HepG2 (cell line): ENCODE data around the gene SNX22. TPM values are rescaled to one million over a fixed set of nuclear protein-coding genes. Genes with fewer than 3 reads are reported as not detected.
A peak's percentile ranks its signal among the peaks of the same experiment; 100 is the strongest.

Source experiments
- ATAC-seq: fragments of 200-7000 bp; cut with Tn5 transposase; 3 replicates; pipeline ENCODE4 v1.9.1; 2020; ENCODE audit warnings: mild to moderate bottlenecking, moderate library complexity
- BruUV-seq: library from RNA; stranded (reverse); fragments of 400-500 nt; replicated peaks from 2 replicates; lab custom pipeline; 2021; lab: Mats Ljungman, UMichigan
- CTCF ChIA-PET: fragments of 300-600 bp; formaldehyde crosslinking; extraction: SDS; loops from one replicate; lab custom pipeline; 2021; ENCODE audit warnings: low total read pairs, inconsistent platforms, low intra/inter-chr PET ratio; lab: Yijun Ruan, JAX
- POLR2A ChIA-PET: fragments of 350-600 bp; sonication (Branson Sonifier 250); formaldehyde crosslinking; loops from one replicate; lab custom pipeline; 2020; ENCODE audit warnings: antibody characterized with exemption, inconsistent platforms; lab: Yijun Ruan, JAX
- DNase-seq: peaks from one replicate; pipeline ENCODE4 v3.0.0-alpha.2; 2015; ENCODE audit warnings: low spot score
- FAIRE-seq: peaks from 3 replicates; lab custom pipeline; 2011; peaks lifted over from hg19 to GRCh38; lab: Jason Lieb, UNC
- H2AFZ ChIP-seq: one replicate; pipeline ENCODE4 v1.6.1; 2011; ENCODE audit warnings: low read length, inconsistent platforms
- H3K27ac ChIP-seq: fragments of 300-600 bp; 3 replicates; pipeline ENCODE4 v1.8.0; 2011; ENCODE audit warnings: mixed run types, mild to moderate bottlenecking, mixed read lengths, low read length, inconsistent platforms; ENCODE audit not compliant: insufficient read depth; ENCODE audit errors: extremely low read length
- H3K27me3 ChIP-seq, 2 experiments: fragments of 200-600 bp in 1 of 2; 2 replicates in 1 of 2; 3 replicates in 1 of 2; pipeline versions ENCODE4 v1.6.0 to v1.8.0; 2011; ENCODE audit warnings: low read length in 2 of 2, mild to moderate bottlenecking in 2 of 2, moderate library complexity in 2 of 2, inconsistent platforms in 1 of 2; ENCODE audit not compliant: insufficient read depth in 2 of 2, control insufficient read depth in 1 of 2
- H3K36me3 ChIP-seq, 2 experiments: fragments of 200-600 bp in 1 of 2; replicated peaks in 1 of 2; 2 replicates in 1 of 2; 3 replicates in 1 of 2; pipeline versions ENCODE4 v1.5.1 to v1.8.0; 2011; ENCODE audit warnings: low read length in 2 of 2, inconsistent platforms in 1 of 2; ENCODE audit not compliant: insufficient read depth in 2 of 2, control insufficient read depth in 1 of 2
- H3K4me1 ChIP-seq: 2 replicates; pipeline ENCODE4 v1.5.1; 2012; ENCODE audit warnings: low read length, inconsistent platforms; ENCODE audit not compliant: insufficient read depth
- H3K4me2 ChIP-seq: 2 replicates; pipeline ENCODE4 v1.6.0; 2011; ENCODE audit warnings: low read depth, low read length, inconsistent platforms
- H3K4me3 ChIP-seq, 3 experiments: fragments of 200-600 bp in 1 of 3; sonication (generic), shearing (Covaris generic) in 1 of 3; replicated peaks in 1 of 3; 2 replicates each; pipeline ENCODE4 v1.5.1; 2011 to 2016; ENCODE audit warnings: low read length in 3 of 3, inconsistent platforms in 2 of 3, low read depth in 2 of 3, mild to moderate bottlenecking in 2 of 3, control low read depth in 1 of 3, mixed read lengths in 1 of 3; ENCODE audit not compliant: insufficient read depth in 1 of 3
- H3K79me2 ChIP-seq: one replicate; pipeline ENCODE4 v1.6.1; 2011; ENCODE audit warnings: low read length, inconsistent platforms; ENCODE audit not compliant: insufficient read depth
- H3K9ac ChIP-seq: 2 replicates; pipeline ENCODE4 v1.6.0; 2011; ENCODE audit warnings: mild to moderate bottlenecking, low read depth, low read length, inconsistent platforms; ENCODE audit not compliant: insufficient read depth
- H3K9me3 ChIP-seq: 2 replicates; pipeline ENCODE4 v1.5.1; 2012; ENCODE audit warnings: mild to moderate bottlenecking, low read length
- H4K20me1 ChIP-seq: 2 replicates; pipeline ENCODE4 v1.6.0; 2011; ENCODE audit warnings: inconsistent platforms, mild to moderate bottlenecking, low read length, moderate library complexity; ENCODE audit not compliant: insufficient read depth
- KAT2B ChIP-seq: fragments of 150-350 bp; IDR thresholded peaks from 2 replicates; pipeline ENCODE4 v1.6.1; 2014; ENCODE audit warnings: low read depth, low read length, borderline replicate concordance
- SMYD3 ChIP-seq: sonication (generic); formaldehyde crosslinking; IDR thresholded peaks from 2 replicates; pipeline ENCODE4 v1.8.1; 2023; ENCODE audit warnings: mild to moderate bottlenecking, missing genetic modification reagents
- ZGPAT ChIP-seq: IDR thresholded peaks from 2 replicates; pipeline ENCODE4 v1.6.1; 2016; ENCODE audit warnings: mild to moderate bottlenecking
- ZNF10 ChIP-seq: sonication (generic); formaldehyde crosslinking; IDR thresholded peaks from 2 replicates; pipeline ENCODE4 v1.4.0; 2020; ENCODE audit warnings: mild to moderate bottlenecking, low read depth, missing genetic modification reagents, borderline replicate concordance
- WGBS: methylation state at CpG from one replicate; pipeline ENCODE4 v1.1.6; 2017; ENCODE audit warnings: low lambda C conversion rate; 5-methylcytosine and 5-hydroxymethylcytosine counted together
- in situ Hi-C: cut with HindIII; loops from 2 replicates; pipeline ENCODE4 v1.10.0; 2017; ENCODE audit warnings: low pct_unique_long_range_greater_than_20kb; ENCODE audit not compliant: extremely low pct_ligation_motif_present
- intact Hi-C: fragments of 100-400 bp; cut with micrococcal nuclease; formaldehyde crosslinking; loops from one replicate; pipeline ENCODE4 v1.10.0; 2022; ENCODE audit not compliant: unreplicated experiment
- polyA plus RNA-seq, 8 experiments: library from polyadenylated mRNA; depleted of rRNA in 3 of 8; stranded (reverse) in 7 of 8; unstranded in 1 of 8; fragments of >200 nt; fragmentation: Illumina TruSeq in 4 of 8; extraction: Trizol in 4 of 8; gene quantifications; 2 replicates each; pipeline versions ENCODE4 v1.2.1 to v1.2.3, GENCODE V29; 2011 to 2016; ENCODE audit warnings: low read depth in 4 of 8, missing spikeins in 1 of 8, mixed read lengths in 1 of 8; ENCODE audit not compliant: insufficient read depth in 1 of 8
- total RNA-seq, 5 experiments: library from RNA; depleted of rRNA; stranded (reverse); fragments of >200 nt; fragmentation: Illumina TruSeq; extraction: Trizol; gene quantifications; 2 replicates each; pipeline ENCODE4 v1.2.3, GENCODE V29; 2016; ENCODE audit warnings: low read depth in 1 of 5
- TF ChIP-seq, protein P1 (sequence below): sonication (generic); formaldehyde crosslinking; IDR thresholded peaks from 2 replicates; pipeline ENCODE4 v1.5.0; 2020; ENCODE audit warnings: mild to moderate bottlenecking, missing genetic modification reagents

Gene SNX22
- total and polyA plus RNA-seq, 2 of the 13 experiments (the other 11 are each of a cell fraction or from before 2014, with no cell fraction given) = 2.3 to 5.5 TPM

GRCh38 chr15:64146885-64147681 lies 4.4 kb upstream of the SNX22 start (continued):
- TF ChIP-seq ZGPAT (CRISPR knock-in tag) = peak; percentile 68; the same call in 1 of the 2 replicates

DNA sequence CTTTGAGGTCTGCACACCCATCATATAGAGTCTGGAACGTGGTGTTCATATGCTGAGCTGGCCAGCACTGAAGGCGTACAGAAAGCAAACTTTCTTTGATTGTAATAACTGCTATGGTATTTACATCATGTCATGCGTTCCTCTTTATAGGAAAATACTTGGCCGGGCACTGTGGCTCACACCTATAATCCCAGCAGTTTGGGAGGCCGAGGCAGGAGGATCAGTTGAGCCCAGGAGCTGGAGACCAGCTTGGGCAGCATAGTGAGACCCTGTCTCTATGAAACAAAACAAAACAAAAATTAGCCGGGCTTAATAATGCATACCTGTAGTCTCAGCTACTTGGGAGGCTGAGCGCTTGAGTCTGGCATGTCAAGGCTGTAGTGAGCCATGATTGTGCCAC lies 3.4 kb upstream of the SNX22 start:
- no TSS peak for BruUV-seq
- WGBS = 95% methylated on average over 7 of the region's 7 CpGs
- H3K4me2 ChIP-seq = no peak overlapping the region
- no peaks in the 10 kb centered on the region for H3K27me3 ChIP-seq
- no peaks in the 10 kb centered on the region for H4K20me1 ChIP-seq
- H3K27ac ChIP-seq = no peak overlapping the region
- CTCF ChIA-PET = no interaction called here
- H3K4me3 ChIP-seq = no peak overlapping the region
- in situ Hi-C loops = no loop called here
- no peaks in the 10 kb centered on the region for H3K79me2 ChIP-seq
- no peak overlapping the region for H3K9ac ChIP-seq
- peaks cover 5 to 6% of the 10 kb centered on the region in 2 experiments; a peak in 2 of 5 replicates for H3K36me3 ChIP-seq
- no peak for ATAC-seq
- peaks cover 64% of the 10 kb centered on the region for H3K4me1 ChIP-seq
- intact Hi-C loops = no loop called here
- H2AFZ ChIP-seq = no peak overlapping the region
- TF ChIP-seq KAT2B (no peak), ZNF10 (CRISPR knock-in tag) (no peak), SMYD3 (CRISPR knock-in tag) (no peak)
- TF ChIP-seq, protein P1, sequence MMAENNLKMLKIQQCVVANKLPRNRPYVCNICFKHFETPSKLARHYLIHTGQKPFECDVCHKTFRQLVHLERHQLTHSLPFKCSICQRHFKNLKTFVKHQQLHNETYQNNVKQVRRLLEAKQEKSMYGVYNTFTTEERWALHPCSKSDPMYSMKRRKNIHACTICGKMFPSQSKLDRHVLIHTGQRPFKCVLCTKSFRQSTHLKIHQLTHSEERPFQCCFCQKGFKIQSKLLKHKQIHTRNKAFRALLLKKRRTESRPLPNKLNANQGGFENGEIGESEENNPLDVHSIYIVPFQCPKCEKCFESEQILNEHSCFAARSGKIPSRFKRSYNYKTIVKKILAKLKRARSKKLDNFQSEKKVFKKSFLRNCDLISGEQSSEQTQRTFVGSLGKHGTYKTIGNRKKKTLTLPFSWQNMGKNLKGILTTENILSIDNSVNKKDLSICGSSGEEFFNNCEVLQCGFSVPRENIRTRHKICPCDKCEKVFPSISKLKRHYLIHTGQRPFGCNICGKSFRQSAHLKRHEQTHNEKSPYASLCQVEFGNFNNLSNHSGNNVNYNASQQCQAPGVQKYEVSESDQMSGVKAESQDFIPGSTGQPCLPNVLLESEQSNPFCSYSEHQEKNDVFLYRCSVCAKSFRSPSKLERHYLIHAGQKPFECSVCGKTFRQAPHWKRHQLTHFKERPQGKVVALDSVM = 0 out of 2 replicates have a peak, but pooled peaks have one; percentile 22
- TF ChIP-seq, all 625 proteins: peak for 1
- H3K9me3 ChIP-seq = no peaks in the 10 kb centered on the region
- DNase-seq = no peak
- FAIRE-seq = no peak
- POLR2A ChIA-PET = interaction anchor here (3.7 kb wide), 1 partner anchor 15 kb away, joined by 17 read pairs; the partner anchor contains the start of gene PPIB
